ENCODE measurements around the gene PIGB. TPM values are rescaled to one million over a fixed set of nuclear protein-coding genes. Genes with fewer than 3 reads are reported as not detected.

Gene PIGB
- total RNA-seq, 1 experiment from 2014 or later: 5.2 TPM

- no peak for TF ChIP-seq ZSCAN18 (CRISPR knock-in tag; IDR thresholded peaks at IDR 0.05)
- no peak for TF ChIP-seq MAX (CRISPR knock-in tag; IDR thresholded peaks at IDR 0.05)
- TF ChIP-seq ATF1 (CRISPR knock-in tag; IDR thresholded peaks at IDR 0.05): no peak
- no peak for TF ChIP-seq PRDM15 (CRISPR knock-in tag; IDR thresholded peaks at IDR 0.05)
- TF ChIP-seq CREB1 (CRISPR knock-in tag; IDR thresholded peaks at IDR 0.05): no peak
- TF ChIP-seq ERG (CRISPR knock-in tag; IDR thresholded peaks at IDR 0.05): no peak
- no peak for TF ChIP-seq ZBTB43 (CRISPR knock-in tag; IDR thresholded peaks at IDR 0.05)
- no peak for TF ChIP-seq CBFB (CRISPR knock-in tag; IDR thresholded peaks at IDR 0.05; ENCODE audit: low read depth)
- no peak for TF ChIP-seq PREB (CRISPR knock-in tag; IDR thresholded peaks at IDR 0.05; ENCODE audit: borderline replicate concordance)
- no peak for TF ChIP-seq ZNF512 (CRISPR knock-in tag; IDR thresholded peaks at IDR 0.05; ENCODE audit: borderline replicate concordance)
- TF ChIP-seq USF1 (CRISPR knock-in tag; IDR thresholded peaks at IDR 0.05): no peak
- TF ChIP-seq FOXK1 (CRISPR knock-in tag; IDR thresholded peaks at IDR 0.05): no peak
- no peak for TF ChIP-seq IRF2 (CRISPR knock-in tag; IDR thresholded peaks at IDR 0.05; ENCODE audit: borderline replicate concordance, low read depth)
Measured at GRCh38 chr15:55277715-55278114, 41.3 kb upstream of the PIGB start (continued).

GRCh38 chr15:55279100-55279745 is 39.8 kb upstream of the PIGB start:
- ChIA-PET POLR2A (no interaction called here), CTCF (no interaction called here)
- ATAC-seq: no peak
- Mint-ChIP-seq H3K27me3 (ENCODE audit: low read depth) (no peaks in the 10 kb centered on the region), H3K36me3 (no peaks in the 10 kb centered on the region), H3K27ac (no peak overlapping the region), H3K4me3 (no peak overlapping the region), H3K4me1 (0 out of 2 replicates have a peak, but pooled peaks cover under 1% of the 10 kb centered on the region), H3K9me3 (no peaks in the 10 kb centered on the region)
- DNase-seq (ENCODE audit: low spot score): no peak
- no peak for TF ChIP-seq ZSCAN18 (CRISPR knock-in tag; IDR thresholded peaks at IDR 0.05)
- TF ChIP-seq ATF3 (CRISPR knock-in tag; conservative IDR thresholded peaks at IDR 0.05): no peak
- no peak for TF ChIP-seq GTF2I (CRISPR knock-in tag; conservative IDR thresholded peaks at IDR 0.05)
- TF ChIP-seq ARID4B (CRISPR knock-in tag; IDR thresholded peaks at IDR 0.05; ENCODE audit: borderline replicate concordance): no peak

All from WTC11 (cell line).